ENCODE measurements around the gene CSF1.

- TF ChIP-seq CTCF (conservative IDR thresholded peaks at IDR 0.05 in 1 of 2, IDR thresholded peaks at IDR 0.05 in 1 of 2; ENCODE audit: low read depth in 1 of 2, low read length in 2 of 2) (no peak), EZH2 (IDR thresholded peaks at IDR 0.05; ENCODE audit: low read length, missing control alignments) (no peak)
Observed at GRCh38 chr1:109884242-109884891, 26.3 kb upstream of the CSF1 start.
